ENCODE measurements around the gene DNAJB6. TPM values are rescaled to one million over a fixed set of nuclear protein-coding genes. Genes with fewer than 3 reads are reported as not detected.
A peak's percentile ranks its signal among the peaks of the same experiment; 100 is the strongest.

The DNAJB6 gene
- total RNA-seq, 4 donors from 2014 or later: 152 to 230 (median 185) TPM

DNA sequence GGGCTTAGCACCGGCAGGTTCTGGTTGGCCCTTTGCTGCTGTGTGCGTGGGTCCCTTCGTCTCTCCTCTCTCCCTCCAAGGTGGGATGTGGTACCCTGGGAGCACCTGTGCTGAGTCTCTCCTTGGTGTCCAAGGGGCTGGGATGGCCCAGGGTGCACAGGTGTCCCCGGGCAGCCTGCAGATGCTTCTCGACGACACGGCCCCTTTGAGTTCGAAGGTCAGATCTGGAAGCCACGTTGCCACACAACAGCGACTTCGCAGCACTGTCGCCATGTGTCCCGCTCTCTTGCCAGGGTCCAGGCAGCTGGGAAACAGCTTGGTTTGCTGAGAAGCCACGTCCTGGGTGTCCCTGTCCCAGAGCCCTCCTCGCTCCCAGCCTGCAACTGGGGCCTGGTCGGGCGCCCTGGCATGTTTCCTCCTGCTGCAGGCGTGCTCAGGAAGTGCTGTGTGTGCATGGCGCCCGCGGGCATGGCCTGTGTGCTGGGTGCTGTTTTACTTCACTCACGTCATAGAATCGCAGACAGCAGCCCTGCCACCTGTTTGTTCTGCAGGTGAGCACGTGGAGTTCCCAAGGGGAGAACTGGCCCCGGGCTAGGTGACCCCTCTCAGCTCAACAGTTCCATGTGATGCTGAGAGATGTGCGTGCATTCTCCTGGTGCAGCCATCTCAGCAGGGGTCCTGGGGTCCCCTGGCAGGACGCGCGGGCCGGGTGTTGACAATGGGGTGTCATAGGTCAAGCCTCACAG is 70.9 kb downstream of the DNAJB6 start:
- Histone ChIP-seq H3K36me3 (peaks cover 41% of the 10 kb centered on the region), H3K27me3 (no peaks in the 10 kb centered on the region), H3K4me1 (peaks cover 15% of the 10 kb centered on the region), H3K27ac (no peak overlapping the region), H3K4me3 (no peak overlapping the region), H3K9me3 (no peaks in the 10 kb centered on the region)
- DNase-seq (ENCODE audit: low spot score in 2 of 2): peak in 1 of 2 donors; percentile 53
- TF ChIP-seq POLR2AphosphoS5 (IDR thresholded peaks at IDR 0.05) (no peak), POLR2A (IDR thresholded peaks at IDR 0.05) (no peak), EP300 (IDR thresholded peaks at IDR 0.05) (no peak)
- TF ChIP-seq, protein P1, sequence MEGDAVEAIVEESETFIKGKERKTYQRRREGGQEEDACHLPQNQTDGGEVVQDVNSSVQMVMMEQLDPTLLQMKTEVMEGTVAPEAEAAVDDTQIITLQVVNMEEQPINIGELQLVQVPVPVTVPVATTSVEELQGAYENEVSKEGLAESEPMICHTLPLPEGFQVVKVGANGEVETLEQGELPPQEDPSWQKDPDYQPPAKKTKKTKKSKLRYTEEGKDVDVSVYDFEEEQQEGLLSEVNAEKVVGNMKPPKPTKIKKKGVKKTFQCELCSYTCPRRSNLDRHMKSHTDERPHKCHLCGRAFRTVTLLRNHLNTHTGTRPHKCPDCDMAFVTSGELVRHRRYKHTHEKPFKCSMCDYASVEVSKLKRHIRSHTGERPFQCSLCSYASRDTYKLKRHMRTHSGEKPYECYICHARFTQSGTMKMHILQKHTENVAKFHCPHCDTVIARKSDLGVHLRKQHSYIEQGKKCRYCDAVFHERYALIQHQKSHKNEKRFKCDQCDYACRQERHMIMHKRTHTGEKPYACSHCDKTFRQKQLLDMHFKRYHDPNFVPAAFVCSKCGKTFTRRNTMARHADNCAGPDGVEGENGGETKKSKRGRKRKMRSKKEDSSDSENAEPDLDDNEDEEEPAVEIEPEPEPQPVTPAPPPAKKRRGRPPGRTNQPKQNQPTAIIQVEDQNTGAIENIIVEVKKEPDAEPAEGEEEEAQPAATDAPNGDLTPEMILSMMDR (IDR thresholded peaks at IDR 0.05): no peak
- 78% methylated on average over 25 of the region's 30 CpGs for WGBS

DNA sequence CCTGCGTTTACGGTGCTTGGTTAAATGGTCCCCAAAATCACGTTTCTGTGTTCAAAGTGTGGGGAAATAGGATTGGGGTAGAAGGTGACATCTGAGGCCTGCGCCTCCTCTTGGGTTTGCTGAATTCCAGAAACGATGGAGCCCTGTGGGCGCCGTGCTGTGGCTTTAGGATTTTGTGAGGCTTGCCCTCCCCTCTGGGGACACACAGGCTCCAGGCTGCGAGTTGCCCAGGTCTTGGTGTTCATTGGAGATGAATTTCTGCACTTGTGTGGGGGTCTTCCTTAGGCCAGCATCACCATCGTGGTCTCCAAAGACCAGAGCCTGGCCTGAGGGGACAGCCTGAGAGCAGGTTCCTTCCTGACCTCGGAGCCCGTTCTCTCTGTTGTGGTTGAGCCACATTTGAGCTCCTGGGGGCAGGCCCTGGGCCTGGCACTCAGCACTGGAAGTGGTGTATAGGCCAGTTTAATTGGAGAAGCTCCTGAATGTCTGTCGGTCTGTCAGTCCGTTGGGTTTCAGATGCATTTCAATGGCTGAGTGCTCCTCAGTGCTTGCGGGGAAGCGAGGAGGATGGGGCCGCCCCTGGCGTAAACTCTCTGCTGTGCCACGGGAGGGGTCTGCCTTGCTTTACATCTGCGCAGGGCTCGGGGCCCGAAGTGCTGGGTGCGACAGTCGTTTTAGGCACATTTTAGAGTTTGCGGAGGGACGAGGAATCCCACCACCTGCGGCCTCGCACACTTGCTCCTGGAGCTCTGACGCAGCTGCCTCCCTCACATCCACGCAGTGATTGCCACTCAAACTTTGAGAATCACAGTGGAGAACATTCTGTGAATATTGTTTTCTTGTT is 71.7 kb downstream of the DNAJB6 start:
- H3K9me3 ChIP-seq: no peaks in the 10 kb centered on the region
- TF ChIP-seq POLR2AphosphoS5 (IDR thresholded peaks at IDR 0.05) (no peak), EP300 (IDR thresholded peaks at IDR 0.05) (no peak), POLR2A (IDR thresholded peaks at IDR 0.05) (no peak)
- TF ChIP-seq, protein P1 (IDR thresholded peaks at IDR 0.05): no peak
- H3K36me3 ChIP-seq: peaks cover 41% of the 10 kb centered on the region
- peaks cover 15% of the 10 kb centered on the region for H3K4me1 ChIP-seq
- 83% methylated on average over 23 of the region's 29 CpGs for WGBS
- no peak overlapping the region for H3K4me3 ChIP-seq
- DNase-seq (ENCODE audit: low spot score in 2 of 2): no peak
- H3K27ac ChIP-seq: no peak overlapping the region
- no peaks in the 10 kb centered on the region for H3K27me3 ChIP-seq

DNA sequence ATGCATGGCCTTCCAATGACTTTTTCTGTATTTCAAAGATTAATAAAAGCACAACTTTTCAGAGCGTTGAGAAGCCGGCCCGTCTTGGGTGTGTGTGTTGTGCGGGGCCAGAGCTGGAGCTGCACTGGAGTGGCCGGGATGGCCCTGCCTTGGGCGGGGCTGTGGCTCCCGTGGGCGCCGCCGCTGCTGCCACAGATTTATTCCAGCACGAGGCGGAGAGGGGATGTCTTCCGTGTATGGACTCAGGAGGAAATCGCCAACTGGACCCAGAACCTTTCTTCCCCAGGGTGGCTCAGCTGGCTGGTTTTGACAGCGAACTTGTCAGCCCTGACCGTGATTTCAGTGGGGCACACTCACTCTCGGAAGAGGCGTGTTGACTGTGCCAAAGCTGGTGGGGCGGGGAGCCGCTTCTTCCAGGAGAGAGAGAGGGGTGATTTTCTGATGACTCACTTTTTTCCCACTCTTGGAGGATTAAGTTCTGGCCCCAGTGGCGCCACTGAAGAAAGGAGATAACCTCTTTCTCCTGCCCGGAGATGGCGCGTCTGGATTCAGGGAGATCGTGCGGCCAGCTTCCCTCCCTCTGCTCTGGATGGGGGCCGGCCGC is 72.4 kb downstream of the DNAJB6 start:
- Histone ChIP-seq H3K9me3 (no peaks in the 10 kb centered on the region), H3K4me3 (no peak overlapping the region), H3K27ac (no peak overlapping the region), H3K36me3 (peaks cover 46% of the 10 kb centered on the region), H3K4me1 (peaks cover 15% of the 10 kb centered on the region), H3K27me3 (no peaks in the 10 kb centered on the region)
- DNase-seq (ENCODE audit: low spot score in 2 of 2): no peak
- TF ChIP-seq EP300 (IDR thresholded peaks at IDR 0.05): no peak
- TF ChIP-seq POLR2AphosphoS5 (IDR thresholded peaks at IDR 0.05): no peak
- WGBS: 93% methylated on average over 27 of the region's 28 CpGs

DNA sequence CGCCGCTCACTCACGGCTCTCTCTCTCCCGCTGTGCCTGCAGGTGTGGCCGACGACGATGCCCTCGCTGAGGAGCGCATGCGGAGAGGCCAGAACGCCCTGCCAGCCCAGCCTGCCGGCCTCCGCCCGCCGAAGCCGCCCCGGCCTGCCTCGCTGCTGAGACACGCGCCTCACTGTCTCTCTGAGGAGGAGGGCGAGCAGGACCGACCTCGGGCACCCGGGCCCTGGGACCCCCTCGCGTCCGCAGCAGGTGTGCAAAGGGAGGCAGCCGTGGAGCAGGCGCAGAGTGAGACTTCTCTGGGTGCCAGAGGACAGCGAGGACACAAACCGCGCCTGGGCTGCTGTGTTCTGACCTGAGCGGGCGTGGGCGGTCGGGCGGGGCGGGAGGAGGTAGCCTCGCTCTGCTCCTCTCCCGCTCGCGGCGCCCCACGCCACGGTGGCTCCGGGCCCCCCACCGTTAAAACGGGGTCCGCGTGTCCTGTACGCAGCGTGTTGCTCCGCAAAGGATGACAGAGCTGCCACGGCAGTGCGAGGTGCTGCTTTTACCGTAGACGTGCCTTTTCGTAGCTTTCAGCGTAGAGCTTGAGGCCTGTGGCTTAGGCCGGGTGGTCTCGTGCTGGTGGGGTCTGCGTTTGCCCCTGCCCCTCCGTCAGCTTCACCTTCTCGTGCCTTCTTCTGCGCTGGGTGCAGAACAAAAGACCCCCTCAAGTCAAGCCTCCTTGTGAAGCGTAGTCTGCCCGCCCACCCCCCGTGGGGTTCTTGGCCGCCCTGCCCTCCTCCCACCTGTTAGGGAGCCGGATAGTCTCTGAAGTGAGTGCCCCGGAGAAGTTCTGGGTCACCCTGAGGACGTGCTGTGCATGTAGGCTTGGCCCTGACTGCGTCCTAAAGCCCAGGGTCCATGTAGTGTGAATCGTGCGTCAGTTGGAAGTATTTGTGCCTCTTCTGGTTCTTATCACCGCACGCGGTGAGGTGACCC is 73.2 kb downstream of the DNAJB6 start:
- Histone ChIP-seq H3K9me3 (no peaks in the 10 kb centered on the region), H3K4me3 (no peak overlapping the region), H3K4me1 (peaks cover 9% of the 10 kb centered on the region), H3K36me3 (peaks cover 54% of the 10 kb centered on the region), H3K27me3 (no peaks in the 10 kb centered on the region), H3K27ac (no peak overlapping the region)
- 95% methylated on average over 35 of the region's 78 CpGs for WGBS
- TF ChIP-seq, protein P1 (IDR thresholded peaks at IDR 0.05): no peak
- TF ChIP-seq POLR2A (IDR thresholded peaks at IDR 0.05) (no peak), POLR2AphosphoS5 (IDR thresholded peaks at IDR 0.05) (no peak), EP300 (IDR thresholded peaks at IDR 0.05) (no peak)
- DNase-seq (ENCODE audit: low spot score in 2 of 2): no peak

Measured in suprapubic skin (tissue), 4 donors.